B cell (primary cell): ENCODE data around the gene KIRREL3. TPM values are rescaled to one million over a fixed set of nuclear protein-coding genes. Genes with fewer than 3 reads are reported as not detected.

Experiments
- ATAC-seq: fragments of 200-7000 bp; cut with Tn5 transposase; one replicate; pipeline ENCODE4 v1.10.0; 2021; ENCODE audit warnings: low read depth, mild to moderate bottlenecking, moderate number of reproducible peaks, moderate library complexity
- CTCF ChIA-PET: fragments of 350-600 bp; sonication (Branson Sonifier 250); formaldehyde crosslinking; loops from one replicate; lab custom pipeline; 2021; ENCODE audit warnings: antibody characterized with exemption, inconsistent platforms; lab: Charles Lee
- POLR2A ChIA-PET: fragments of 350-600 bp; sonication (Branson Sonifier 250); formaldehyde crosslinking; loops from one replicate; lab custom pipeline; 2021; ENCODE audit warnings: antibody characterized with exemption; lab: Charles Lee
- DNase-seq: peaks from one replicate; pipeline ENCODE4 v3.0.0; 2013
- H2AFZ ChIP-seq: 2 replicates; pipeline ENCODE4 v1.6.1; 2012; ENCODE audit warnings: mild to moderate bottlenecking, low read depth, low read length; ENCODE audit not compliant: insufficient read depth, poor library complexity, severe bottlenecking
- H3K27ac ChIP-seq, 2 donors: 1 replicate in 1 of 2; 2 replicates in 1 of 2; pipeline ENCODE4 v1.5.1; 2012 to 2013; ENCODE audit warnings: low read length in 2 of 2, mild to moderate bottlenecking in 2 of 2, moderate library complexity in 1 of 2
- H3K27me3 ChIP-seq, 4 experiments: fragments of 200-600 bp in 1 of 4; sonication (generic) in 1 of 4; replicated peaks in 1 of 4; 1 replicate in 2 of 4; 2 replicates in 2 of 4; pipeline versions ENCODE4 v1.6.1 to v1.7.0; 2013 to 2016; ENCODE audit warnings: low read length in 3 of 4, mild to moderate bottlenecking in 2 of 4, mixed read lengths in 1 of 4, moderate library complexity in 1 of 4; ENCODE audit not compliant: insufficient read depth in 4 of 4, control insufficient read depth in 3 of 4; ENCODE audit errors: control extremely low read depth in 1 of 4
- H3K36me3 ChIP-seq, 2 experiments: replicated peaks in 1 of 2; 1 replicate in 1 of 2; 2 replicates in 1 of 2; pipeline versions ENCODE4 v1.6.1 to v1.7.1; 2013; ENCODE audit warnings: low read length in 1 of 2; ENCODE audit not compliant: insufficient read depth in 2 of 2, control insufficient read depth in 1 of 2; ENCODE audit errors: control extremely low read depth in 1 of 2, extremely low read depth in 1 of 2
- H3K4me1 ChIP-seq, 2 donors: fragments of 200-600 bp in 1 of 2; sonication (generic) in 1 of 2; 1 replicate in 1 of 2; 2 replicates in 1 of 2; pipeline versions ENCODE4 v1.5.1 to v1.6.1; 2013 to 2017; ENCODE audit warnings: low read length in 2 of 2; ENCODE audit not compliant: control insufficient read depth in 2 of 2, insufficient read depth in 2 of 2
- H3K4me2 ChIP-seq: replicated peaks from 2 replicates; pipeline ENCODE3; 2012; ENCODE audit warnings: mild to moderate bottlenecking, low read depth, low read length; ENCODE audit not compliant: poor library complexity, severe bottlenecking
- H3K4me3 ChIP-seq, 5 experiments: fragments of 200-600 bp in 1 of 5; sonication (generic) in 1 of 5; 1 replicate in 3 of 5; 2 replicates in 2 of 5; pipeline versions ENCODE4 v1.5.1 to v1.7.0; 2011 to 2016; ENCODE audit warnings: low read length in 4 of 5, mild to moderate bottlenecking in 4 of 5, low read depth in 2 of 5, control low read depth in 1 of 5, moderate library complexity in 1 of 5; ENCODE audit not compliant: insufficient read depth in 1 of 5; ENCODE audit errors: control extremely low read depth in 1 of 5, extremely low read depth in 1 of 5
- H3K79me2 ChIP-seq: fragments of 200-600 bp; sonication (generic); one replicate; pipeline ENCODE4 v1.6.0; 2016; ENCODE audit warnings: low read length; ENCODE audit not compliant: control insufficient read depth, insufficient read depth
- H3K9ac ChIP-seq: fragments of 200-600 bp; sonication (generic); 2 replicates; pipeline ENCODE4 v1.6.1; 2017; ENCODE audit warnings: mild to moderate bottlenecking, low read length, moderate library complexity
- H3K9me3 ChIP-seq, 3 donors: one replicate each; pipeline versions ENCODE4 v1.6.1 to v1.7.1; 2013; ENCODE audit warnings: low read length in 2 of 3; ENCODE audit not compliant: control insufficient read depth in 2 of 3, insufficient read depth in 1 of 3; ENCODE audit errors: control extremely low read depth in 1 of 3
- H4K20me1 ChIP-seq: 2 replicates; pipeline ENCODE4 v1.6.0; 2012; ENCODE audit warnings: mild to moderate bottlenecking, low read length; ENCODE audit not compliant: insufficient read depth, control insufficient read depth, poor library complexity, severe bottlenecking
- H3K27ac Mint-ChIP-seq: one replicate; pipeline ENCODE4 v1.8.0; 2021; ENCODE audit warnings: mixed read lengths
- H3K27me3 Mint-ChIP-seq: one replicate; pipeline ENCODE4 v1.8.0; 2021; ENCODE audit warnings: mixed read lengths
- H3K4me1 Mint-ChIP-seq: one replicate; pipeline ENCODE4 v1.8.0; 2021; ENCODE audit warnings: mixed read lengths
- H3K4me3 Mint-ChIP-seq: one replicate; pipeline ENCODE4 v1.8.0; 2021; ENCODE audit warnings: mixed read lengths
- H3K9me3 Mint-ChIP-seq: one replicate; pipeline ENCODE4 v1.8.0; 2022; ENCODE audit warnings: mixed read lengths; ENCODE audit not compliant: insufficient read depth
- EZH2 ChIP-seq: IDR thresholded peaks from 2 replicates; pipeline ENCODE4 v1.6.1; 2012; ENCODE audit warnings: borderline replicate concordance, low read depth, mild to moderate bottlenecking, moderate library complexity, low read length; ENCODE audit not compliant: insufficient read depth, poor library complexity, severe bottlenecking
- WGBS: methylation state at CpG from one replicate; pipeline ENCODE4 v1.1.5; 2013; ENCODE audit warnings: missing lambda C conversion rate; ENCODE audit not compliant: insufficient coverage; 5-methylcytosine and 5-hydroxymethylcytosine counted together
- intact Hi-C: fragments of 100-400 bp; cut with micrococcal nuclease; formaldehyde crosslinking; loops from one replicate; pipeline ENCODE4 v1.10.0; 2022
- polyA plus RNA-seq: library from polyadenylated mRNA; depleted of rRNA; stranded (reverse); fragments of >200 nt; gene quantifications from 2 replicates; pipeline ENCODE4 v1.2.3, GENCODE V29; 2012
- total RNA-seq, 2 donors: library from RNA; stranded (reverse); fragments of 120-200 nt in 1 of 2; gene quantifications; 1 replicate in 1 of 2; 2 replicates in 1 of 2; pipeline versions ENCODE4 v1.2.3 to v1.2.4, GENCODE V29; 2013 to 2022
- TF ChIP-seq, protein P1 (sequence below): fragments of 200-600 bp; IDR thresholded peaks from one replicate; pipeline ENCODE4 v1.8.0; 2022; ENCODE audit warnings: antibody characterized with exemption, mild to moderate bottlenecking

The KIRREL3 gene
- total and polyA plus RNA-seq, 2 donors (not counting 1 experiment from before 2014, with no cell fraction given): not detected

DNA sequence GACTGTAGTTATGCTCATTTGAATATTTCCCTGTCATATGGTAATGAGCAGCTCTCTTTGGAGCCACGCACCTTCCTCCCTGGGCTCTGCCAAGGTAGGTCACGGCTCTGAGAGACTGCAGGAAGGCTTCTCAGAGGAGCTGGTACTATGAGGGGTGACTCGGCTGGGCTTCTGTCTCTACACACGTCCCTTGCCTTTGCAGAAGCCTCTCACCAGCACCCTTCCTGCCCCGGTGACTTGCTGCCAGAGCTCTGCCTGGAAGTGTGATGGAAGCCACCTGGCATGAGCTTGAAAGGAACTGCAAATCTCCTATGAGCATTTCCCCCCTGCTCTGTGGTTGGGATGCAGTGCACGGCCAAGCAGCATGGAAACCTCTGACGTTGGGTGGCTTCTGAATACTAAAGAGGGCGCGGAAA is 74.2 kb downstream of the KIRREL3 start:
- Histone ChIP-seq H3K9ac (no peak overlapping the region), H2AFZ (no peak overlapping the region), H3K79me2 (no peaks in the 10 kb centered on the region), H3K27ac (no peak overlapping the region), H3K4me3 (no peak overlapping the region), H3K4me1 (no peaks in the 10 kb centered on the region), H3K36me3 (no peaks in the 10 kb centered on the region), H3K4me2 (no peak overlapping the region), H4K20me1 (no peaks in the 10 kb centered on the region), H3K27me3 (peaks cover 0 to 2% (median 0%) of the 10 kb centered on the region in 4 experiments), H3K9me3 (peaks cover 0 to 6% (median 0%) of the 10 kb centered on the region in 3 donors)
- ATAC-seq (no peak), DNase-seq (no peak)
- TF ChIP-seq EZH2: no peak
- Mint-ChIP-seq H3K9me3 (no peaks in the 10 kb centered on the region), H3K4me1 (no peaks in the 10 kb centered on the region), H3K27ac (no peak overlapping the region), H3K4me3 (no peak overlapping the region), H3K27me3 (peaks cover 10% of the 10 kb centered on the region)
- ChIA-PET CTCF (no interaction called here), POLR2A (no interaction called here)
- intact Hi-C loops: no loop called here
- WGBS: 90% methylated on average over 4 of the region's 9 CpGs

DNA sequence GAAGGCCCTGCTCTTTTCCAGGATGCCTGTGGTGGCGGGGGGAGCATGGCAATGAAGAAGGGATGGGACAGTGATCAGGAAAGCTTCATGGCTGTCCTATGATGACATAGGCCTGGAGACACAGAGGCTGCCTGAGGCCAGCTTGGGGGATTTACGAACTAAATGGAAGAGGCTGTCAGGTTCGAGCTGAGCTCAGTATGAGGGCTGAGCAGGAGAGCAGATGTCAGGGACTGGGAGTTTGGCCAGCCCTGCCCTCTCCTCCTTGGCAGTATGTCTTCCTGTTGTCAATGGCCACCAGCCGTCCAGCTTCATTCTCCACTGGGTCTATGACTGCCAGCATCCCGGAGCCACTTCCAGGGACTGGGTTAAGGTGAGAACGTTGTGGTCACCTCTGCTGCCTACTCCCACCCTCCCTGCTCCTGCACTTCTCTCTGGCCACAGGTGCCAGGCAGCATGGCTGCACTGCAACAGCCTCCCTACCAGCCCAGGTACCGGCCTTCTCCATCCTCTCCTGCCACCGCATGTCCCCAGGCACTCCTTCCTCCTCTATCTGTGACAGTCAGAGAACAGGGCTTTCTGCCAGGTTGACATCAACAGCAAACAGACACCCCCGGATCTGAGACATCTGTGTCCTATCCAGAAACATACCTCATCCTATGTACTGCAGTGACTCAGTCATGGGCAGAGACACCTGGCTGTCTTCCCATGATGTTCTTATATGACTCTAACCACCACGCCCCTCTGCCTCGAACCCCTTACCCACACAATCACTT is 75.1 kb downstream of the KIRREL3 start:
- POLR2A ChIA-PET: no interaction called here
- Mint-ChIP-seq H3K4me1 (no peaks in the 10 kb centered on the region), H3K27ac (no peak overlapping the region), H3K27me3 (peaks cover 9% of the 10 kb centered on the region), H3K9me3 (no peaks in the 10 kb centered on the region), H3K4me3 (no peak overlapping the region)
- H3K36me3 ChIP-seq: no peaks in the 10 kb centered on the region
- TF ChIP-seq EZH2: no peak
- TF ChIP-seq, protein P1, sequence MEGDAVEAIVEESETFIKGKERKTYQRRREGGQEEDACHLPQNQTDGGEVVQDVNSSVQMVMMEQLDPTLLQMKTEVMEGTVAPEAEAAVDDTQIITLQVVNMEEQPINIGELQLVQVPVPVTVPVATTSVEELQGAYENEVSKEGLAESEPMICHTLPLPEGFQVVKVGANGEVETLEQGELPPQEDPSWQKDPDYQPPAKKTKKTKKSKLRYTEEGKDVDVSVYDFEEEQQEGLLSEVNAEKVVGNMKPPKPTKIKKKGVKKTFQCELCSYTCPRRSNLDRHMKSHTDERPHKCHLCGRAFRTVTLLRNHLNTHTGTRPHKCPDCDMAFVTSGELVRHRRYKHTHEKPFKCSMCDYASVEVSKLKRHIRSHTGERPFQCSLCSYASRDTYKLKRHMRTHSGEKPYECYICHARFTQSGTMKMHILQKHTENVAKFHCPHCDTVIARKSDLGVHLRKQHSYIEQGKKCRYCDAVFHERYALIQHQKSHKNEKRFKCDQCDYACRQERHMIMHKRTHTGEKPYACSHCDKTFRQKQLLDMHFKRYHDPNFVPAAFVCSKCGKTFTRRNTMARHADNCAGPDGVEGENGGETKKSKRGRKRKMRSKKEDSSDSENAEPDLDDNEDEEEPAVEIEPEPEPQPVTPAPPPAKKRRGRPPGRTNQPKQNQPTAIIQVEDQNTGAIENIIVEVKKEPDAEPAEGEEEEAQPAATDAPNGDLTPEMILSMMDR: no peak
- H3K27ac ChIP-seq: no peak overlapping the region
- H2AFZ ChIP-seq: no peak overlapping the region
- no peaks in the 10 kb centered on the region for H3K79me2 ChIP-seq
- DNase-seq: no peak
- H3K4me2 ChIP-seq: no peak overlapping the region
- CTCF ChIA-PET: no interaction called here
- no peaks in the 10 kb centered on the region for H4K20me1 ChIP-seq
- intact Hi-C loops: no loop called here
- H3K9me3 ChIP-seq: peaks cover 0 to 6% (median 0%) of the 10 kb centered on the region in 3 donors
- 85% methylated on average over 9 of the region's 11 CpGs for WGBS
- peaks cover 0 to 2% (median 0%) of the 10 kb centered on the region in 4 experiments for H3K27me3 ChIP-seq
- ATAC-seq: no peak
- H3K9ac ChIP-seq: no peak overlapping the region
- no peaks in the 10 kb centered on the region for H3K4me1 ChIP-seq
- H3K4me3 ChIP-seq: no peak overlapping the region
